GM18907 (cell line): ENCODE measurements around the gene BICDL1.

Experiments used
- ATAC-seq: cut with Tn5 transposase; IDR thresholded peaks from one replicate; pipeline ENCODE4 v1.9.1; 2021; ENCODE audit warnings: mild to moderate bottlenecking, moderate library complexity; ENCODE audit not compliant: unreplicated experiment

The BICDL1 gene

DNA sequence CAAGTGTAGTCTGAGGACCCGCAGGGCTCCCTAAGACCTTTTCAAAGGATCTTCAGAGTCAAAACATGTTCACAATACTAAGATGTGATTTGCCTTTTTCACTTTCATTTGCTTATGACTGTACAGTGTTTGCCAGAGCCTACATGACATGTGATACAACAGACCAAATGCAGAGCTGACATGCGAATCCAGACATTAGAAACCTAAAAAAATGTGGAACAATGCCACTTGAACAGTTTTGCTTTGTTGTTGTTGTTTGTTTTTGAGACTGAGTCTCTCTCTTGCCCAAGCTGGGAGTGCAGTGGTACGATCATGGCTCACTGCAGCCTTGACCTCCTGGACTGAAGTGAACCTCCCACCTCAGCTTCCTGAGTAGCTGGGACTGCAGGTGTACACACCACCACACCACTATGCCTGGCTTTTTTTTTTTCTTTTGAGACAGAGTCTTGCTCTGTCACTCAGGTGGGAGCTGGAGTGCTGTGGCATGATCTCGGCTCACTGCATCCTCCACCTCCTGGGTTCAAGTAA lies 132.8 kb downstream of the BICDL1 start:
- peak; percentile 45 for ATAC-seq

DNA sequence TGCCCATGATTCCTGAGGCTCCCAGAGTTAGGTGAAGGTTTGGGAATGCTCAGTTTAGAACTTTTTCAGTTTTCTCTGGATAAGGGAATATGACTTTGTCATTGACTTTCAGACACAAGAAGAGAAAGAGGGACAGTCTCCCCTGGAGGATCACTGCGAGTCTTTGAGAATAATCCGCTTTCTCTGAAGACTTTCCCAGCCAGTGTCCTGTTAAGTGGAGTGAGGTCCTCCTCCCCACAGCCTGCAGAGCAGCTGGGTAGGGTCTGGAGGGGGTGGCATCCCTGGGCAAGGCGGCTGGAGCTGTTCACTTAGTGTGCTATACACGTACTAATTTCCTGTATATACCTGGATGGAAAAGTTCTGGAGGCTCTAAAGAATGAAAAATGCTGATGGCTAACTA lies 136.0 kb downstream of the BICDL1 start:
- no peak for ATAC-seq

DNA sequence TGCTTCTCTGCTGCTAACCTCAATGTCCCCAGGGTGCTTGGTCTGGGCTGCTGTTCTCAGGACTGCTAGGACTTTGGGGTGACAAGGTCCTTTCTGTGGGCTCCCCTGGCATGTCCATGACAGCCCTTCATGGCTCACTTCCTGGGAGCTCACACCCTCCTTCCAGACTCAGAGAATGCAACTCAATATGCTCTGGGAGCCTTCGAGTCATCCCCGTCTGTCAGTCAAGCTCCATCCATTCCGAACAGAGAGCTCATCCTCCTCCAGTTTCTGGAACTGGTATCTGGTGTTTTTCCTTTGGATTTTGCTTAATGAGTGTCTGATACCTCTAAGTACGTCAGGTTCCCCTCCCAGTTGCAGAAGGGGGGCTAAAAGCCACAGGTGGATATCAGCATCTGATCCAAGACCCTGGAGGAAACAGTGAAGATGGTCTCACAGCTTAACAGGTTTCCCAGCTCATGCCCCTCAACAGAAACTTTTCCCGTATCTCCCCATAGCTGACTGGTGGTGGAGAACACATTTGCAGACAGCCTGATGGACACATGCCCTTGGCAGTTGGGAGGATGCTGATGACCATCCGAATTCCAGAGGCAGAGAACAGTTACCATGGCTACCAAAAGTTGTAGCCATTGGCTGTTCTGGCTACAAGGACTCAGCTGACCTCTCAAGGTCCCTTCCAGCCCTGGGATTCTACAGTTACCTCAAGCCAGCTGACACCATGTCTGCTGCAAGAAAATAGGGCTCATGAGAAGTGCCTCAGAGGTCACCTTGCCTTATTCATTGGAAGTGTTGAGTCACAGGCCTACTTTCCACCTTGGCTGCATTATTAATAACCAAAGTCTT lies 137.0 kb downstream of the BICDL1 start:
- ATAC-seq, result no peak

DNA sequence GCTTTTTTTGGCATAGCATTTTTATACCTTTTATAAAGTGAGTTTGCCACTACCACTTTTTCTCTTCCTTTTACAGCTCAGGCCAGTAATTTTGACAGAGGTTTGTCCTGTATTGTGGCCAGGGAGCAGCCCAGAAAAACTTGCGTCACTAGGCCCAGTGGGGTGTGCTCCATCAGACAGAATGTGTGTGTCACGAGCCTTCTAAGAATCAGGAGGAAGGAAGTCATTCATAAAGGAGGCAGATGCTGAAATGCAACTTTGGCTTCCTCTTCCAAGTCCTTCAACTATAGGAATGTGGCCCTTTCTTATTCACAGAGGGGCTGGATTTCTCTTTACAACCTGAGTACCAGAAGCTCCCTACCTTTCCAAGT lies 137.6 kb downstream of the BICDL1 start:
- ATAC-seq, result no peak

DNA sequence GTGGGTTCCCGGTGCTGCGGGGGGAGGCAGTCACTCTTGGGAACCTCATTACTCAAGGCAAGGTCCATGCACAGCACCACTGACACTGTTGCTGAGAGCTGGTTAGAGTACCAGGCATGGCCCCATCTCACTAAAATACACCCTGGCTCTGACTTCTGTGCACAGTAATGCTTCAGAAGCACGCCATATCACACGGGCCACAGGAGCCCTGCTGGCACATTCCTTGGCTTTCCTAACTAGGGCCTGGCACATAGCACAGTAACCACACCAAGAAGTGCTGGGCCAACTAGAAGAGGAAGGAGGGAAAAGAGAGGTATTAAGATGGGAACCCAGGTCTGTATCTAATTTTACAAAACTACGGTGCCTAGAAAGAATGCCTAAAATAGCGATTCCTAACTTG lies 141.0 kb downstream of the BICDL1 start:
- no peak for ATAC-seq

DNA sequence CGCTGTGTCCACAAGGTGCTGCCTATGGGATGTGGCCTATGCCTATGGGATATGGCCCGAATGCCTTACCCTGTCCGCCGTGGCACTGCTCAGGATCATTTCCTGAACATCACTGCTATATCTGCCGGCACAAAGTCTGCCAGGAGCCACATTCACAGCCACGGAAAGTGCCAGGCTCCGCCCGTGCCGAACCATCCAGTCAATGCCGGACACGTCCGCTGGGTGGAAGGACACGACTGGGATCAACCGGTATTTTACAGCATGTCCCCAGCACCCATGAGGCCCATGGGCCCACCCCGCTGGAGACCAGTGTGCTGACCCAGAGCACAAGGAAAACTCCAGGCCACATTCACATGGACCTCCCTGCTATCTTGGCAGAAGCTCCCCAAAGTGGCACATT lies 142.1 kb downstream of the BICDL1 start:
- no peak for ATAC-seq

DNA sequence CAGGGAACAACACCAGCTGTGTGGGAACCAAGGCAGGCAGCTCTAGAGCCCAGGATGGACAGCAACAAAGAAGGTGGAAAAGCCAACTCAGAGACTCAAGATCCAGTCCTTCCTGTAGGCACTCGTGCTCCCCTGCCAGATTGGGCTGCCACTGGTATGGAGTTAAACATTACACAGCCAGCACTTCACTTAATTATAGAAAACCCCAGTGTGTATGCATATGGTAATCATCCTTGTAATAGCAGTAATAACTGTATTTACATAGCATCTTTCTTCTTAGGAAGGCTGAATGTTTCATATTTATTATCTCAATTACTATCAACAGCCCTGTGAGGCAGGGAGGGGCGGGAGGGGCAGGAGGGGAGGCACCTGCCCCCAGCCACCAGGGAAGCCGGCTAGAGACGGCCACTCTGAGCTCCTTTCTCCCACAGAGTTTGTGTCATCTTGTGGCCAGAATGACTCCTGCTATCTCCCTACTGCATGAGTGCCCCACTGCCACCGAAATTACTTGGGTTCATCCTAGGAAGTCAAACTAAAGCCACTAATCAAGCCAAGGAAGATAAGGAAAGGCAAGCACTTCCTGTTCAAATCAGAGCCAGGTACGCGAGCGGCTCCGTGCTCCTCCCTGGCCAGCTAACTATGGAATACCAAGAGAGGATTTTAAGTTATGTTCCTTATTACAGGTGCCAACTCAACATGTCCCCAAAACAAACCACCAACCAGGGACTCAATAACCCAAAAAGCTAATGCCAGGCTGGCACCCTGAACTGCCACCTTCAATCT lies 143.2 kb downstream of the BICDL1 start:
- ATAC-seq, result peak; percentile 5

DNA sequence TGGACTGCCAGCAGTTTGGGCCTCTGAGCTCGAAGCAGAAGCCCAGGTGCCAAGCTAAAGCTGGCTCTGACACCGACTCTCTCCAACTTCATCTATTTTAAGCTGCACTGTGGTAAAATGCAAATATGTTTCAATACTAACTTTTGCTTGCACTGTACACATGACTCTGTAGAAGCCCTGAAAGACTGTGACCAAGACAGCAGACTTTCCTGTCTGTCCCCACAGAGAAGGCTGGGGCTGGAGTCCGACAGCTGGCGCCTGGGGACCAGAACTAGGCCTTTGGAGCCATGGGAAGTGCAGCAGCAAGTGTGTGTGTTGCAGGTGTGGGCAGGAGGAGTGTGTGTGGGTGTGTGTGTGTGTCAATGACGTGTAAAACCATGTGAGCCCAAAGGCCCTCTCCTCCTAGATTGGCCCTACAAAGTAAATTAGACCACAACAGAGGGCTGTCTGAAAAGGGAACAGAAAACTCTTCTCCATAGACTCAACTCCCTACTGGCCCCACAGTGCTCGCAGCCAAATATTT lies 143.9 kb downstream of the BICDL1 start:
- peak; percentile 79 for ATAC-seq

DNA sequence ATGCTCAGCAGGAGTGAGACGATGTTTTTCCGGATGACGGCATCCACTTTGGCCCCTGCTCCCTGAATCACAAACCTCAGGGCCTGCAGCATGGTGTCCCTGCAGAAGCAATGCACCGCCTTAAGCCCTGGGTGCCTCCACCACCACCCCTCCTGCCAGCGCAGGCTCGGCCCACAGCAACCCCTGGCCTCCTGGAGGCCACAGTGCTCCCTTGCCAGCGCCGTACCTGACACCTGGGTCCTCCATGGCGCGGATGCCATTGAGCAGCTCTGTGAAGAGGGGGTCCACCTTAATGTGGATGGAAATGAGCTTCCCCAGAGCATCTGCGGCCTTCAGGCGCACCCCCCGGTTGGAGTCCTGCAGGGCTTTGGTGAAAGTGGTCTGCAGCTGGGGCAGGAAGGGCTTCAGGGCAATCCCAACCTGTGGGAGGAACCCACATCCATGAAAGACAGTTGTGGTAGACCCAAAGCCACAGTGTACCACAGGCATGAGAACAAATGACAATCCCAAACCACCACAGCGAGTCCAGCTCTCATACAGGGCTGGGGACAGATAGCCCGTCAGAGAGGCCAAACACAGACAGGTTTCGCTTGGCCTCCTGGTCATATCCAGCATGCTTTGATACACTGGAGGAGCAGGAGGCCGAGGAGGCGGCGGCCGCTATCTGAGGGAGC lies 145.4 kb downstream of the BICDL1 start:
- ATAC-seq, result no peak

DNA sequence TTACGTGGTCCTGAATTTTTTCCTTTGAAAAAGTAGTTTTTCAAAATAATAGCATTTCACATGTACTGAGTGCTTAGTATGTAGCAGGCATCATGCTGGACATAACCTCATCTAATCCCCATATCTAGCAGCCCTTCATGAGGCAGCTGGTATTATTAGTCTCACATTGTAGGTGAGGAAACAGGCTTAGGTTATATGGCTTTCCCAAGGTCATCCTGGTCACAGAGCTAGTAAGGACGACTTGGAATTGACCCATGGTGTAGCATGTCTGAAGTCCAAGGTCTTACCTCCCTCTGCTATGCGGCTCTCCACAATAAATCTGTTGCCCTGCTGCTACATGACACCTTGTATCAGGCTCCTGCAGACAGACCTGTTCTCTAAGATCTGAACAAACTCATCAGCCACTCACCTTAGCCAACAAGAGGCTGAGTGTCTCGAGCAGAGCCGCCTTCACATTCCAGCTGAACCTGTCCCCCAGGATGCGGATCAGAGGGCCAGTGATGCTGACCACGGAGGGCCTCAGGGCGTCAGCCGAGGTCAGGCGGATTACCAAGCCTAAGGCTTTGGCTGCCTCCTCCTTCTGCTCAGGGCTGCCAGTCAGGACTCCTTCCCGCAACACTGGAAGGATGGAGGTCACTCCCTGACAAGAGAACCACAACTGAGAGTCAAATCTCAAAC lies 147.2 kb downstream of the BICDL1 start:
- no peak for ATAC-seq

DNA sequence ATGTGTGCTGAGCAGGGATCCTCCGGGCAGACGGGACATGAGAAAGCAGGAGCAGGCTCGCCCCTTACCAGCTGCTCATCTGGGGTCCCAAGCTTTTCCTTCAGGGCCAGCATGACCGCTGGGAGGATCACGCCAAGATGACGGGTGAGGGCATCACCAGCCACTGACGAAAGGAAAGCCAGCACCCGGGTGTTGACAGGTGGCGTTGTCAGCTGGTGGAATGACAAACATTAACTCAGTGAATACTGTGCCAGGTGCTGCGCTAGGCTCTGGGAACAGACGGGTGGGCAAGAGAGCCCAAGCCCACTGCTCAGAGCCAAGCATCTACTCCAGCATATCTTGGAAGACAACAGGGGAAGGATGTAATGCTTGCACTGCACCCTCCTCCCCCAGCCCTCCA lies 148.8 kb downstream of the BICDL1 start:
- ATAC-seq, result no peak

DNA sequence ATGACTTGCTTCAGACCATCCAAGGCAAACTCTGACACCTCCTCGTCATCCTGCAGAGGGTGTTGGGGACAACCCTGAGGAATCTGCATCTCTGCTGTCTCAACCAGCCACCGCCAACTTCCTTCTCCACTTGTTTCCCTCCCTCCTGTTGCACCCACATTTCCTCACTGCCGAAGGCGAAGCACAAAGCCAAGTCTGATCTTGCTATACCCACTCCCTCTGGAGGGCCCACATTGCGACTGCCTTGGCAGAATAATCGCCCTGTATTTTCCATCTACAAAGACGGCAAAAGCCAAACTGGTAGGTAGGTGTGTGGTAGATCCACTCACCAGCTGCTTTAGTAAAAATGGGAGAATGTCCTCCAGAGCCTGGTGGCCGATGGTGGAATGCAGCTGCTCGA lies 149.3 kb downstream of the BICDL1 start:
- no peak for ATAC-seq

DNA sequence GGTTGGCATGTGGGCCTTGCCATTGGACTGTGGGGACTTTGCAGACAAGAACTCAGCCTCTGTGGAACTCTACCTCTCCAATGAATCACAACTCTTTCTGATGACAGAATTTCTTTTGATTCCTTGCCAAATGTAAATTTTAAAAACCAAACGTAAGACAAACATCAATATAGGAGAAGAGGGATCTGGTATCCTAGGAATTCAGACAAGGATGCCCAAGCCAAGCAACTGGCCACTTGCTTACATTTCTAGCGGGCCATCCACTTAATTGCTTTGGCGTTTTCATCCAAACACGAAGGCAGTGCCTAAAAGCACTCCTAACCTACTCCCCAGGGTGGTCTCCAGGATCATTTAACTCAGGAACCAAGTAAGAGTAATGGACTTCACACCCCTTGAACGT lies 150.9 kb downstream of the BICDL1 start:
- ATAC-seq, result no peak

DNA sequence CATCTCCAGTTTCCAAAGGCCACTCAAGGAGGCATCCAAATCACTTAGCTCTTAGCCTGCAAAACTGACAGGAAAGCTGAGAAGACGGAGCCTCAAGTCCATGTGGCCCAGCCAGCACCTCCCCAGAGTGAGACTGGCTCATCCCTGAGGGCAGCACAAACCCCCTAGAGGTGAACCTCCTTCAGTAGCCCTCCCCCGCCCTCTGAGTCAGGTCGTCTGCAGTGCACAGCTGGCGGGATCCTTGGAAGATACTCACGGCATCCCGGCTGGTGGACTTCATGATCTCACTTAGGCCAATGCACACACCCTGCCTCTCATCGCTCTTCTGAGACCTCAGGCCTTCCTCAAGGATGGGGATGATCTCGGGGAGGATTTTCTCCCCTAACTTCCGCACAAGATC lies 151.6 kb downstream of the BICDL1 start:
- no peak for ATAC-seq

DNA sequence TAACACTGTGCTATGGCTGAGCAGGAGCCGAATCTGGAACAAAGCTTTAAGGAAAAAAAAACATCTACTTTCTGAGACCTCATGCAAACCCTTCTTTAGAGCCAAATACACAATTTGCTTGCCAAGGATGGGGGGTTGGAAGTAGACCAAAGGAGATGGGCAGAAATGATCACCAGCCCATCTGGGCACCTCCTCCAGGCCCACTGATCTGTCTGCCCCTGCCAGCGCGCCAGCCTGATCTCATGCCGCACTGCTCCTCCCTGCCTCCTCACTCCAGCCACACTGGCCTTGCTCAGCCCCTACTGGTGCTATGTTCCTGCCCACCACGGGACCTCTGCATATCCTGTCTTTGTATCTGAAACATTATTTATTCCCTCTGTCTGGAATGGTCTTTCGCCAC lies 152.3 kb downstream of the BICDL1 start:
- no peak for ATAC-seq

DNA sequence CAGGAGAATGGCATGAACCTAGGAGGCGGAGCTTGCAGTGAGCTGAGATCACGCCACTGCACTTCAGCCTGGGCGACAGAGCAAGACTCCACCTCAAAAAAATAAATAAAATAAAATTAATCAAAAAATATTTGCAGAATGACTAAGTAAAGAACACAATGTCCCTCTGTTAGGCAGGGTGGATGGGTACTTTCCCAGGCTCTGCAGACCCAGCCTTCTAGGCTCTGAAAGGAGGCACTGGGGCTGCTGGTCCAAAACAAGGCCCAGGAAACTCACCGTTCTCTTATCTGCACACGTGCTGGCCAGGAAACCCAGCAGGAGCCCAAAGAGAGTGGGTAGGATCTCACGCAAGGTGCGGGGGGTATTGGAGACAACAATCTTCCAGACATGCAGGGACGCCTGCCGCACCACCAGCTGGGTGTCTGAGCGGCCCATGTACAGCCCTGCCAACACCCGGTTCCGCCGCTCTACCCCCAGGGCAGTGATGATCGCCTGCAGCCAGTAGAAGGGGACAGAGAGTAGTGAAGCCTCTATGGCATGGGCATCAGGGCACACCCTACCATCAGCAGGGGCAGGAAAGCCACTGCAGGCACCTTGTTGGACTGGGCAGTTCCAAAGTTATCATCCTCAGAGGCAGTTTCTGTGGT lies 153.3 kb downstream of the BICDL1 start:
- no peak for ATAC-seq
